IgD-negative memory B cell (primary cell): Measurements from ENCODE around the gene HBP1. TPM values are rescaled to one million over a fixed set of nuclear protein-coding genes. Genes with fewer than 3 reads are reported as not detected.
A peak's percentile ranks its signal among the peaks of the same experiment; 100 is the strongest.
"Not testable (repeated sequence)": the region's sequence is repeated elsewhere in the genome, so short reads cannot be mapped to it uniquely, and the experiment has no call there.

Experiments used
- H3K27ac Mint-ChIP-seq, 3 donors: one replicate each; pipeline ENCODE4 v1.8.0; 2020 to 2022; ENCODE audit warnings: mild to moderate bottlenecking in 3 of 3, mixed read lengths in 3 of 3, moderate library complexity in 1 of 3
- H3K27me3 Mint-ChIP-seq: one replicate; pipeline ENCODE4 v1.8.0; 2021; ENCODE audit warnings: mixed read lengths
- H3K36me3 Mint-ChIP-seq: one replicate; pipeline ENCODE4 v1.8.0; 2020; ENCODE audit warnings: mild to moderate bottlenecking, mixed read lengths
- H3K4me1 Mint-ChIP-seq, 3 donors: one replicate each; pipeline ENCODE4 v1.8.0; 2020 to 2022; ENCODE audit warnings: mixed read lengths in 3 of 3, mild to moderate bottlenecking in 1 of 3
- H3K4me3 Mint-ChIP-seq, 4 donors: one replicate each; pipeline ENCODE4 v1.8.0; 2020 to 2022; ENCODE audit warnings: mild to moderate bottlenecking in 4 of 4, mixed read lengths in 4 of 4, moderate library complexity in 3 of 4
- H3K9me3 Mint-ChIP-seq, 3 donors: one replicate each; pipeline ENCODE4 v1.8.0; 2020 to 2021; ENCODE audit warnings: mixed read lengths in 3 of 3, mild to moderate bottlenecking in 1 of 3
- polyA plus RNA-seq: library from polyadenylated mRNA; unstranded; fragments of 300-500 nt; fragmentation: Illumina TruSeq; gene quantifications from one replicate; pipeline ENCODE4 v1.2.3, GENCODE V29; 2021

Gene HBP1
- polyA plus RNA-seq, 1 donor from 2014 or later, result 46.4 TPM

- Mint-ChIP-seq H3K4me3 (no peak overlapping the region), H3K27me3 (no peaks in the 10 kb centered on the region), H3K9me3 (no peaks in the 10 kb centered on the region), H3K27ac (no peak overlapping the region), H3K36me3 (no peaks in the 10 kb centered on the region), H3K4me1 (peaks cover 6 to 12% (median 9%) of the 10 kb centered on the region in 3 donors)
These were observed 21.1 kb upstream of the HBP1 start for GRCh38 chr7:107147464-107148393.

DNA sequence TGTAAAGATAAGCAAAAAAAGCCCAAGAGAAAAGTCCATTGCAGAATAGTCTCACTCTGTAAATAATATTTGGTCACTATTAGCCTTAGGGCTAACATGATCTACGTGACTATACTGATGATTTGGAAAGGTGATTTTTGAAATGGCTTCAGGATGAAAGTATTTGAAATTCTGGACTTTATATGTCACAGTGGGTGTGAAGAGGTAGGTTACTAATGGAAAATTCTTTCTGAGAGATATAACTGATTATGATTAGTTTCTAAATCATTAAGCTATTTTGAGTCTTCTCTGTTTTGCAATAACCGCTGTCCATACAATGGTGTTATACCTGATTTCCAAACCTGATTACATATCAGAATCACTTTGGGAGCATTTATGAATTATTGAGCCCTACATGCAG lies 20.1 kb upstream of the HBP1 start:
- H3K27ac Mint-ChIP-seq, result no peak overlapping the region
- peaks cover 6 to 12% (median 9%) of the 10 kb centered on the region in 3 donors for H3K4me1 Mint-ChIP-seq
- H3K9me3 Mint-ChIP-seq, result no peaks in the 10 kb centered on the region
- H3K36me3 Mint-ChIP-seq, result no peaks in the 10 kb centered on the region
- no peak overlapping the region for H3K4me3 Mint-ChIP-seq
- H3K27me3 Mint-ChIP-seq, result no peaks in the 10 kb centered on the region

GRCh38 chr7:107149863-107150262 lies 18.9 kb upstream of the HBP1 start:
- Mint-ChIP-seq H3K27me3 (no peaks in the 10 kb centered on the region), H3K36me3 (no peaks in the 10 kb centered on the region), H3K4me3 (no peak overlapping the region), H3K4me1 (peaks cover 5 to 10% (median 7%) of the 10 kb centered on the region in 3 donors), H3K9me3 (no peaks in the 10 kb centered on the region), H3K27ac (no peak overlapping the region)

GRCh38 chr7:107150375-107151073 lies 18.3 kb upstream of the HBP1 start:
- H3K36me3 Mint-ChIP-seq, result no peaks in the 10 kb centered on the region
- H3K4me1 Mint-ChIP-seq, result peaks cover 4 to 7% (median 6%) of the 10 kb centered on the region in 3 donors
- H3K4me3 Mint-ChIP-seq, result no peak overlapping the region
- H3K27me3 Mint-ChIP-seq, result no peaks in the 10 kb centered on the region
- no peak overlapping the region for H3K27ac Mint-ChIP-seq
- H3K9me3 Mint-ChIP-seq, result no peaks in the 10 kb centered on the region

DNA sequence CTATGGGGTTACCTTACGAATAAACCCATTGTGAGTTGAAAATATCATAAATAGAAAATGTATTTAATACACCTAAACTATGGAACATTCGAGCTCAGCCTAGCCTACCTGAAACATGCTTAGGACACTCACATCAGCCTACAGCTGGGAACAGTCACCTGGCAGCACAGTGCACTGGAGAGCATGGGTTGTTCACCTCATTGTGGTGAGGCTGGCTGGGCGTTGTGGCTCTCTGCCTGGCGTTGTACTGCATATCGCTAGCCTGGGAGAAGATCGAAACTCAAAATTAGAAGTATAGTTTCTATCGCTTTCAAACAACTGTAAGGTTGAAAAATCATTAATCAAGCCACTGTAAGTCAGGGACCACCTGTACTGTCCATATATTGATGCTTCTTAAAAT lies 17.3 kb upstream of the HBP1 start:
- H3K27ac Mint-ChIP-seq, result no peak overlapping the region
- no peaks in the 10 kb centered on the region for H3K36me3 Mint-ChIP-seq
- H3K4me3 Mint-ChIP-seq, result no peak overlapping the region
- peaks cover 4 to 7% (median 6%) of the 10 kb centered on the region in 3 donors for H3K4me1 Mint-ChIP-seq
- H3K27me3 Mint-ChIP-seq, result no peaks in the 10 kb centered on the region
- peaks cover 0 to 3% (median 0%) of the 10 kb centered on the region in 3 donors for H3K9me3 Mint-ChIP-seq

DNA sequence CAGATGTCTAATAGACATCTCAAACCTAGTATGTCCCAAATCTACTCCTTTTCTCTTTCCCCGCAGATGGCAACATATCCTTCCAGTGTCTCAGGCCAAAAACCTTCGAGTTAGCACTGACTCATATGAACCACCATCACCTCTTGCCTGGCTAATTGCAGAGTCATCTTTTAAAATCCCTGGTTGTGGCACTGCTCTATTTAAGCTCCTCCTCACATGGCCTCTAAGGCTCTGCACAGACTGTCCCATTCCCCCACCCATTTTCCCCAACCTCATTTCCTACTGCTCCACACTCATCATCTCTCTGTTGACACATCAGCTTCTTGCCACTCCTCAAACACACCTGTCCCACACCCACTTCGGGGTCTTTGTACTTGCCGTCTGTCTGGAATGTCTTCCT lies 16.8 kb upstream of the HBP1 start:
- no peaks in the 10 kb centered on the region for H3K36me3 Mint-ChIP-seq
- H3K4me1 Mint-ChIP-seq, result peaks cover 4 to 7% (median 6%) of the 10 kb centered on the region in 3 donors
- no peak overlapping the region for H3K4me3 Mint-ChIP-seq
- H3K27me3 Mint-ChIP-seq, result no peaks in the 10 kb centered on the region
- no peak overlapping the region for H3K27ac Mint-ChIP-seq
- H3K9me3 Mint-ChIP-seq, result peaks cover 0 to 3% (median 0%) of the 10 kb centered on the region in 3 donors

GRCh38 chr7:107154826-107155225 lies 14.0 kb upstream of the HBP1 start:
- Mint-ChIP-seq H3K27me3 (no peaks in the 10 kb centered on the region), H3K27ac (no peak overlapping the region), H3K4me1 (peaks cover 0 to 2% (median 0%) of the 10 kb centered on the region in 3 donors), H3K4me3 (no peak overlapping the region), H3K9me3 (peaks cover 0 to 3% (median 0%) of the 10 kb centered on the region in 3 donors), H3K36me3 (no peaks in the 10 kb centered on the region)

DNA sequence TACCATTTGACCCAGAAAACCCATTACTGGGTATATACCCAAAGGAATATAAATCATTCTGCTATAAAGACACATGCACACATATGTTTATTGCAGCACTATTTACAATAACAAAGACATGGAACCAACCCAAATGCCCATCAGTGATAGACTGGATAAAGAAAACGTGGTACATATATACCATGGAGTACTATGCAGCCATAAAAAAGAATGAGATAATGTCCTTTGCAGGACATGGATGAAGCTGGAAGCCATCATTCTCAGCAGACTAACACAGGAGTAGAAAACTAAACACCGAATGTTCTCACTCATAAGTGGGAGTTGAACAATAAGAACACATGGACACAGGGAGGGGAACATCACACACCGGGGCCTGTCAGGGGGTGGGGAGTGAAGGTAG lies 13.1 kb upstream of the HBP1 start:
- not testable (repeated sequence) for H3K36me3 Mint-ChIP-seq, H3K4me3 Mint-ChIP-seq, H3K27me3 Mint-ChIP-seq, H3K4me1 Mint-ChIP-seq, H3K9me3 Mint-ChIP-seq, H3K27ac Mint-ChIP-seq

DNA sequence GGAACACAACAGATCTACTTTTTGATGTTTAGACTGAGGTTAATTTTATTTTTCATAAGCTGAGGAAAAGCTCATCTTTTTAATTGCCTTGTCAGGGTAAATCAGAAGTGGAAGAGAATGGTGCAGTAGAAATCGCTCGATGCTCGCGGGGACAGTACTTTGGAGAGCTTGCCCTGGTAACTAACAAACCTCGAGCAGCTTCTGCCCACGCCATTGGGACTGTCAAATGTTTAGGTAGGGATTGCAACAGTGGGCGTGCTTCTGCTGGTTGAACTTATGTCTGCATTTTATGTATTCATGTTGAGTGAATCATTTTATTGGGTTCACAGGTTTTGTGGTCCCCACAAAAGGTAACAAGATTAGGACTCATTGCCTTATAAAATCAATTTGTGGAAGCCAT lies 11.7 kb upstream of the HBP1 start:
- H3K36me3 Mint-ChIP-seq, result no peaks in the 10 kb centered on the region
- no peaks in the 10 kb centered on the region for H3K4me1 Mint-ChIP-seq
- peak overlapping the region in 1 of 3 donors; percentile 1 for H3K27ac Mint-ChIP-seq
- no peaks in the 10 kb centered on the region for H3K27me3 Mint-ChIP-seq
- peaks cover 0 to 3% (median 0%) of the 10 kb centered on the region in 3 donors for H3K9me3 Mint-ChIP-seq
- no peak overlapping the region for H3K4me3 Mint-ChIP-seq

- H3K9me3 Mint-ChIP-seq, result peaks cover 0 to 3% (median 0%) of the 10 kb centered on the region in 3 donors
- H3K27me3 Mint-ChIP-seq, result no peaks in the 10 kb centered on the region
- no peak overlapping the region for H3K4me3 Mint-ChIP-seq
- H3K36me3 Mint-ChIP-seq, result no peaks in the 10 kb centered on the region
- no peak overlapping the region for H3K27ac Mint-ChIP-seq
- H3K4me1 Mint-ChIP-seq, result no peaks in the 10 kb centered on the region
These were observed 10.8 kb upstream of the HBP1 start for GRCh38 chr7:107158028-107158427.

- Mint-ChIP-seq H3K27ac (no peak overlapping the region), H3K9me3 (peaks cover 0 to 3% (median 0%) of the 10 kb centered on the region in 3 donors), H3K36me3 (no peaks in the 10 kb centered on the region), H3K27me3 (peaks cover 4% of the 10 kb centered on the region), H3K4me3 (no peak overlapping the region), H3K4me1 (no peaks in the 10 kb centered on the region)
These were observed 8.4 kb upstream of the HBP1 start for GRCh38 chr7:107160389-107160788.

GRCh38 chr7:107161415-107161814 lies 7.4 kb upstream of the HBP1 start:
- H3K36me3 Mint-ChIP-seq, result no peaks in the 10 kb centered on the region
- no peaks in the 10 kb centered on the region for H3K9me3 Mint-ChIP-seq
- H3K27ac Mint-ChIP-seq, result no peak overlapping the region
- H3K4me3 Mint-ChIP-seq, result no peak overlapping the region
- H3K4me1 Mint-ChIP-seq, result peaks cover 0 to 2% (median 0%) of the 10 kb centered on the region in 3 donors
- peaks cover 4% of the 10 kb centered on the region for H3K27me3 Mint-ChIP-seq

- Mint-ChIP-seq H3K4me1 (peaks cover 1 to 3% (median 3%) of the 10 kb centered on the region in 3 donors), H3K9me3 (no peaks in the 10 kb centered on the region), H3K27ac (no peak overlapping the region), H3K27me3 (peaks cover 4% of the 10 kb centered on the region), H3K4me3 (no peak overlapping the region), H3K36me3 (no peaks in the 10 kb centered on the region)
These were observed 6.3 kb upstream of the HBP1 start for GRCh38 chr7:107162475-107162874.

GRCh38 chr7:107164092-107164491 lies 4.7 kb upstream of the HBP1 start:
- Mint-ChIP-seq H3K27me3 (peaks cover 4% of the 10 kb centered on the region), H3K4me3 (peak overlapping the region in 1 of 4 donors; percentile 22), H3K9me3 (no peaks in the 10 kb centered on the region), H3K27ac (no peak overlapping the region), H3K36me3 (no peaks in the 10 kb centered on the region), H3K4me1 (peaks cover 3 to 5% (median 4%) of the 10 kb centered on the region in 3 donors)

GRCh38 chr7:107165341-107165740 lies 3.5 kb upstream of the HBP1 start:
- Mint-ChIP-seq H3K4me1 (peaks cover 4 to 10% (median 7%) of the 10 kb centered on the region in 3 donors), H3K9me3 (no peaks in the 10 kb centered on the region), H3K27ac (peak overlapping the region in 1 of 3 donors; percentile 26), H3K36me3 (peaks cover 2% of the 10 kb centered on the region), H3K27me3 (peaks cover 4% of the 10 kb centered on the region), H3K4me3 (peak overlapping the region in 2 of 4 donors; percentile 37 to 38)
